Stomach (tissue), 9 donors: ENCODE measurements around the gene SPINK5. TPM values are rescaled to one million over a fixed set of nuclear protein-coding genes. Genes with fewer than 3 reads are reported as not detected.
A peak's percentile ranks its signal among the peaks of the same experiment; 100 is the strongest.

Experiments used
- DNase-seq, 2 donors: peaks; one replicate each; pipeline versions ENCODE4 v3.0.0 to v3.0.0-alpha.2; 2013 to 2019
- H3K27ac ChIP-seq, 5 donors: fragments of 200-600 bp in 4 of 5; sonication (generic) in 4 of 5; one replicate each; pipeline ENCODE4 v1.5.1; 2013 to 2019; ENCODE audit warnings: mild to moderate bottlenecking in 1 of 5, moderate library complexity in 1 of 5
- H3K27me3 ChIP-seq, 3 donors: fragments of 200-600 bp; sonication (generic); one replicate each; pipeline ENCODE4 v1.5.1; 2017 to 2019; ENCODE audit warnings: mixed run types in 1 of 3
- H3K36me3 ChIP-seq, 4 donors: fragments of 200-600 bp; sonication (generic); 1 replicate in 3 of 4; 2 replicates in 1 of 4; pipeline ENCODE4 v1.5.1; 2016 to 2019
- H3K4me1 ChIP-seq, 4 donors: fragments of 200-600 bp; sonication (generic); one replicate each; pipeline ENCODE4 v1.5.1; 2016 to 2019
- H3K4me3 ChIP-seq, 4 donors: fragments of 200-600 bp; sonication (generic) in 3 of 4; one replicate each; pipeline ENCODE4 v1.5.1; 2016 to 2019; ENCODE audit warnings: mild to moderate bottlenecking in 1 of 4
- H3K9me3 ChIP-seq, 4 donors: fragments of 200-600 bp; sonication (generic); one replicate each; pipeline ENCODE4 v1.5.1; 2016 to 2019
- CTCF ChIP-seq, 7 experiments: fragments of 450-650 bp in 4 of 7; fragments of 200-600 bp in 3 of 7; sonication (generic) in 3 of 7; IDR thresholded peaks; one replicate each; pipeline ENCODE4 v1.5.1; 2016 to 2019; ENCODE audit warnings: antibody characterized with exemption in 7 of 7, control low read depth in 2 of 7, mild to moderate bottlenecking in 1 of 7
- EP300 ChIP-seq: sonication (generic); formaldehyde crosslinking; IDR thresholded peaks from one replicate; pipeline ENCODE4 v1.6.1; 2017; ENCODE audit warnings: antibody characterized with exemption
- POLR2A ChIP-seq, 4 donors: fragments of 450-650 bp; IDR thresholded peaks; one replicate each; pipeline ENCODE4 v1.6.1; 2016; ENCODE audit warnings: antibody characterized with exemption in 4 of 4, control low read depth in 2 of 4, mild to moderate bottlenecking in 1 of 4, moderate library complexity in 1 of 4
- POLR2AphosphoS5 ChIP-seq, 3 donors: sonication (generic); formaldehyde crosslinking; IDR thresholded peaks; one replicate each; pipeline ENCODE4 v1.6.1; 2016; ENCODE audit warnings: antibody characterized with exemption in 3 of 3
- WGBS, 5 donors: extraction: QIAGEN DNeasy Blood & Tissue Kit in 3 of 5; methylation state at CpG; one replicate each; pipeline versions ENCODE4 v1.1.5 to v1.1.7; 2013 to 2018; 5-methylcytosine and 5-hydroxymethylcytosine counted together
- intact Hi-C: fragments of 100-400 bp; cut with DNase I; formaldehyde crosslinking; loops from one replicate; pipeline ENCODE4 v1.15.1; 2023; ENCODE audit warnings: low total_unique reads
- polyA plus RNA-seq, 3 donors: library from polyadenylated mRNA; stranded (reverse); fragments of 200-250 nt; gene quantifications; one replicate each; pipeline ENCODE4 v1.2.3, GENCODE V29; 2013
- total RNA-seq, 5 donors: library from RNA; depleted of rRNA; stranded (reverse); fragments of >200 nt; gene quantifications; one replicate each; pipeline versions ENCODE4 v1.1.0 to v1.2.3, GENCODE V29; 2014 to 2016
- donor health status: healthy with polysubstance abuse.
- donor health status: Bipolar disorder and iron deficiency.
- donor health status: healthy.

SPINK5 gene
- total and polyA plus RNA-seq, 8 donors, result 0.45 to 117 (median 2.3) TPM; not detected in 1

GRCh38 chr5:148176480-148176879 is 112.7 kb downstream of the SPINK5 start:
- Histone ChIP-seq H3K27me3 (no peaks in the 10 kb centered on the region), H3K9me3 (no peaks in the 10 kb centered on the region), H3K4me1 (peaks cover 0 to 6% (median 0%) of the 10 kb centered on the region in 4 donors), H3K36me3 (no peaks in the 10 kb centered on the region), H3K27ac (no peak overlapping the region), H3K4me3 (no peak overlapping the region)
- DNase-seq, result no peak
- TF ChIP-seq EP300, result no peak
- TF ChIP-seq POLR2A (IDR thresholded peaks at IDR 0.05), result no peak
- WGBS, 5 donors, result 22 to 36% (median 23%) methylated on average over 2 of the region's 2 CpGs
- intact Hi-C loops, result loop anchor here (10.0 kb wide), 1 partner anchor 198 kb away; no protein-coding TSS in a partner anchor

GRCh38 chr5:148177207-148177606 is 113.4 kb downstream of the SPINK5 start:
- no peaks in the 10 kb centered on the region for H3K9me3 ChIP-seq
- no peaks in the 10 kb centered on the region for H3K27me3 ChIP-seq
- 46 to 70% (median 60%) methylated on average over 1 of the region's 1 CpG for WGBS, 5 donors
- no peak overlapping the region for H3K27ac ChIP-seq
- H3K4me3 ChIP-seq, result no peak overlapping the region
- intact Hi-C loops, result loop anchor here (10.0 kb wide), 1 partner anchor 198 kb away; no protein-coding TSS in a partner anchor
- TF ChIP-seq POLR2AphosphoS5 (IDR thresholded peaks at IDR 0.05), result no peak
- TF ChIP-seq CTCF (IDR thresholded peaks at IDR 0.05), result no peak
- no peak for TF ChIP-seq EP300
- no peak for TF ChIP-seq POLR2A (IDR thresholded peaks at IDR 0.05)
- H3K36me3 ChIP-seq, result no peaks in the 10 kb centered on the region
- H3K4me1 ChIP-seq, result peaks cover 0 to 6% (median 0%) of the 10 kb centered on the region in 4 donors
- DNase-seq, result no peak

- H3K36me3 ChIP-seq, result no peaks in the 10 kb centered on the region
- WGBS, 5 donors, result 32 to 36% (median 34%) methylated on average over 3 of the region's 3 CpGs
- intact Hi-C loops, result loop anchor here (10.0 kb wide), 1 partner anchor 195 kb away; no protein-coding TSS in a partner anchor
- peak in 1 of 2 donors; percentile 84 for DNase-seq
- H3K27ac ChIP-seq, result no peak overlapping the region
- no peak overlapping the region for H3K4me3 ChIP-seq
- TF ChIP-seq POLR2A (IDR thresholded peaks at IDR 0.05) (no peak), CTCF (IDR thresholded peaks at IDR 0.05) (peak in 5 of 7 experiments; percentile 13 to 62 (median 60)), POLR2AphosphoS5 (IDR thresholded peaks at IDR 0.05) (peak in 1 of 3 donors; percentile 14), EP300 (no peak)
- peaks cover 0 to 6% (median 0%) of the 10 kb centered on the region in 4 donors for H3K4me1 ChIP-seq
- no peaks in the 10 kb centered on the region for H3K27me3 ChIP-seq
- H3K9me3 ChIP-seq, result no peaks in the 10 kb centered on the region
These were observed 115.5 kb downstream of the SPINK5 start for GRCh38 chr5:148179234-148179824.

- intact Hi-C loops, result no loop called here
- 52 to 62% (median 60%) methylated on average over 3 of the region's 3 CpGs for WGBS, 5 donors
These were observed 122.6 kb downstream of the SPINK5 start for GRCh38 chr5:148186248-148187003.

More at GRCh38 chr5:148186248-148187003, 122.6 kb downstream of the SPINK5 start:
- Histone ChIP-seq H3K9me3 (no peaks in the 10 kb centered on the region), H3K27me3 (no peaks in the 10 kb centered on the region), H3K27ac (peak overlapping the region in 2 of 5 donors; percentile 65 to 66), H3K36me3 (no peaks in the 10 kb centered on the region), H3K4me1 (no peaks in the 10 kb centered on the region), H3K4me3 (no peak overlapping the region)
- TF ChIP-seq POLR2AphosphoS5 (IDR thresholded peaks at IDR 0.05) (peak in 2 of 3 donors; percentile 56 to 68), POLR2A (IDR thresholded peaks at IDR 0.05) (no peak), CTCF (IDR thresholded peaks at IDR 0.05) (no peak), EP300 (no peak)
- peak in 1 of 2 donors; percentile 20 for DNase-seq

Other genes starting within 250 kb of the SPINK5 start
- 1,000 to 10,000 TPM in 2 of 5 donors, 100 to 1,000 TPM in 1, 1 to 10 TPM in 2; 2.6 to 1,996 (median 393) TPM for gene SPINK1, start 232.3 kb upstream of the SPINK5 start, total RNA-seq
- gene SPINK1, start 232.3 kb upstream of the SPINK5 start, polyA plus RNA-seq, result 1,000 to 10,000 TPM; 2,029 to 6,952 (median 5,440) TPM
- 1 to 10 TPM in 1 of 5 donors, not detected in 4; 6.4 TPM for gene SCGB3A2, start 185.3 kb upstream of the SPINK5 start, total RNA-seq
- not detected for gene SCGB3A2, start 185.3 kb upstream of the SPINK5 start, polyA plus RNA-seq
- not detected for gene C5orf46, start 157.4 kb upstream of the SPINK5 start, total RNA-seq
- not detected for gene C5orf46, start 157.4 kb upstream of the SPINK5 start, polyA plus RNA-seq
- gene SPINK14, start 104.6 kb downstream of the SPINK5 start, total RNA-seq, result not detected
- gene SPINK14, start 104.6 kb downstream of the SPINK5 start, polyA plus RNA-seq, result not detected
- not detected for gene SPINK6, start 139.1 kb downstream of the SPINK5 start, total RNA-seq
- not detected for gene SPINK6, start 139.1 kb downstream of the SPINK5 start, polyA plus RNA-seq
- not detected for gene MARCOL, start 174.5 kb downstream of the SPINK5 start, total RNA-seq
- gene MARCOL, start 174.5 kb downstream of the SPINK5 start, polyA plus RNA-seq, result not detected
- gene SPINK13, start 204.8 kb downstream of the SPINK5 start, total RNA-seq, result 1 to 10 TPM in 1 of 5 donors, not detected in 4; 1.5 TPM
- gene SPINK13, start 204.8 kb downstream of the SPINK5 start, polyA plus RNA-seq, result 1 to 10 TPM in 2 of 3 donors, not detected in 1; 1.4 to 9.3 TPM
- not detected for gene SPINK7, start 248.4 kb downstream of the SPINK5 start, total RNA-seq
- 10 to 100 TPM in 1 of 3 donors, 1 to 10 TPM in 1, not detected in 1; 4.9 to 55.8 TPM for gene SPINK7, start 248.4 kb downstream of the SPINK5 start, polyA plus RNA-seq